A549 (cell line): Measurements from ENCODE around the gene DYNC1I1. TPM values are rescaled to one million over a fixed set of nuclear protein-coding genes. Genes with fewer than 3 reads are reported as not detected.

Source experiments
- ATAC-seq, 2 experiments: fragments of 200-7000 bp in 1 of 2; fragments of >200 bp in 1 of 2; cut with Nextera tagmentation in 1 of 2; cut with Tn5 transposase in 1 of 2; 3 replicates each; pipeline versions ENCODE4 v1.8.0 to v1.9.1; 2018 to 2020; ENCODE audit warnings: mild to moderate bottlenecking in 1 of 2, moderate library complexity in 1 of 2
- CTCF ChIA-PET: fragments of 300-600 bp; sonication (Branson Sonifier 250); formaldehyde crosslinking; extraction: SDS; loops from one replicate; lab custom pipeline; 2021; ENCODE audit warnings: antibody characterized with exemption, inconsistent platforms; lab: Yijun Ruan, JAX
- POLR2A ChIA-PET: fragments of 350-600 bp; formaldehyde crosslinking; extraction: SDS; loops from one replicate; lab custom pipeline; 2021; ENCODE audit warnings: antibody characterized with exemption, inconsistent platforms; lab: Yijun Ruan, JAX
- DNase-seq, 2 experiments: peaks; one replicate each; pipeline versions ENCODE4 v3.0.0 to v3.0.0-alpha.2; 2011 to 2016; ENCODE audit warnings: low read depth in 1 of 2, low spot score in 1 of 2
- FAIRE-seq: peaks from 2 replicates; lab custom pipeline; 2011; peaks lifted over from hg19 to GRCh38; lab: Jason Lieb, UNC
- H3K27ac ChIP-seq, 2 experiments: fragments of >200 bp; sonication (Bioruptor Twin); formaldehyde crosslinking; 3 replicates each; pipeline ENCODE4 v1.5.1; 2016 to 2017
- H3K4me1 ChIP-seq: fragments of >200 bp; sonication (Bioruptor Twin); formaldehyde crosslinking; 3 replicates; pipeline ENCODE4 v1.6.1; 2016
- H3K4me2 ChIP-seq: fragments of >200 bp; sonication (Bioruptor Twin); formaldehyde crosslinking; 3 replicates; pipeline ENCODE4 v1.6.1; 2016
- H3K4me3 ChIP-seq: fragments of >200 bp; sonication (Bioruptor Twin); formaldehyde crosslinking; 3 replicates; pipeline ENCODE4 v1.5.1; 2016
- H3K9me3 ChIP-seq: fragments of >200 bp; sonication (Bioruptor Twin); formaldehyde crosslinking; 3 replicates; pipeline ENCODE4 v1.6.1; 2016
- CBX2 ChIP-seq: fragments of 200-600 bp; sonication (generic); IDR thresholded peaks from 2 replicates; pipeline ENCODE4 v1.6.1; 2016; ENCODE audit warnings: low read depth, mild to moderate bottlenecking, borderline replicate concordance
- CEBPB ChIP-seq, 2 experiments: fragments of >200 bp in 1 of 2; sonication (Bioruptor Twin) in 1 of 2; formaldehyde crosslinking in 1 of 2; IDR thresholded peaks; 2 replicates each; pipeline ENCODE4 v1.6.1; 2012 to 2016
- ESRRA ChIP-seq: fragments of 150-350 bp; IDR thresholded peaks from 2 replicates; pipeline ENCODE4 v1.6.1; 2014; ENCODE audit warnings: mild to moderate bottlenecking, low read length, borderline replicate concordance
- FOSL2 ChIP-seq, 2 experiments: fragments of 450-650 bp in 1 of 2; fragments of >200 bp in 1 of 2; sonication (Bioruptor Twin) in 1 of 2; formaldehyde crosslinking; IDR thresholded peaks; 2 replicates each; pipeline versions ENCODE4 v1.5.0 to v1.6.1; 2016 to 2020; ENCODE audit warnings: mild to moderate bottlenecking in 1 of 2, moderate library complexity in 1 of 2
- HDAC2 ChIP-seq: fragments of 200-600 bp; sonication (generic); IDR thresholded peaks from 2 replicates; pipeline ENCODE4 v1.6.1; 2016
- HOXA7 ChIP-seq: fragments of 250-450 bp; sonication (Bioruptor Pico); IDR thresholded peaks from 2 replicates; pipeline ENCODE4 v1.5.0; 2020; ENCODE audit warnings: mild to moderate bottlenecking, moderate library complexity
- HOXB13 ChIP-seq: fragments of 250-450 bp; sonication (Bioruptor Pico); IDR thresholded peaks from 2 replicates; pipeline ENCODE4 v1.5.0; 2020; ENCODE audit warnings: low read depth, mild to moderate bottlenecking, moderate library complexity
- HOXB5 ChIP-seq: fragments of 250-450 bp; sonication (Bioruptor Pico); IDR thresholded peaks from 2 replicates; pipeline ENCODE4 v1.5.0; 2020; ENCODE audit warnings: mild to moderate bottlenecking, moderate library complexity
- MAFK ChIP-seq: fragments of 450-650 bp; IDR thresholded peaks from 2 replicates; pipeline ENCODE4 v1.6.1; 2014; ENCODE audit not compliant: partially characterized antibody
- MAZ ChIP-seq: fragments of 150-350 bp; IDR thresholded peaks from 2 replicates; pipeline ENCODE4 v1.6.1; 2014; ENCODE audit warnings: antibody characterized with exemption, low read depth, low read length, borderline replicate concordance
- MYC ChIP-seq: IDR thresholded peaks from 2 replicates; pipeline ENCODE4 v1.6.1; 2012; ENCODE audit warnings: mild to moderate bottlenecking, inconsistent platforms, low read length, improper control_type of control experiment, borderline replicate concordance
- POLR2A ChIP-seq: IDR thresholded peaks from 2 replicates; pipeline ENCODE4 v1.6.1; 2012; ENCODE audit warnings: mild to moderate bottlenecking, low read length
- RAD21 ChIP-seq, 2 experiments: fragments of >200 bp in 1 of 2; sonication (Bioruptor Twin) in 1 of 2; formaldehyde crosslinking in 1 of 2; IDR thresholded peaks in 1 of 2; conservative IDR thresholded peaks in 1 of 2; 2 replicates in 1 of 2; 3 replicates in 1 of 2; pipeline ENCODE4 v1.6.1; 2012 to 2018; ENCODE audit warnings: inconsistent platforms in 1 of 2
- RCOR1 ChIP-seq: fragments of 150-350 bp; IDR thresholded peaks from 2 replicates; pipeline ENCODE4 v1.6.1; 2014; ENCODE audit warnings: antibody characterized with exemption, low read length, low read depth
- SREBF2 ChIP-seq: fragments of 450-650 bp; IDR thresholded peaks from 2 replicates; pipeline ENCODE4 v1.6.1; 2014; ENCODE audit warnings: mild to moderate bottlenecking, moderate library complexity
- TP53 ChIP-seq: fragments of 250-450 bp; sonication (Bioruptor Pico); IDR thresholded peaks from 2 replicates; pipeline ENCODE4 v1.5.0; 2021; ENCODE audit warnings: mild to moderate bottlenecking, moderate library complexity
- ZC3H11A ChIP-seq: fragments of 450-650 bp; IDR thresholded peaks from 2 replicates; pipeline ENCODE4 v1.6.1; 2014; ENCODE audit warnings: antibody characterized with exemption, mild to moderate bottlenecking
- ZFP36 ChIP-seq: fragments of 450-650 bp; IDR thresholded peaks from 2 replicates; pipeline ENCODE4 v1.6.1; 2014; ENCODE audit warnings: borderline replicate concordance; ENCODE audit not compliant: partially characterized antibody
- WGBS: methylation state at CpG from one replicate; pipeline ENCODE4 v1.1.6; 2017; ENCODE audit errors: missing lambda C conversion rate; 5-methylcytosine and 5-hydroxymethylcytosine counted together
- polyA plus RNA-seq, 4 experiments: library from polyadenylated mRNA; depleted of rRNA in 3 of 4; stranded (reverse); fragments of >200 nt; fragmentation: RNase III in 1 of 4; extraction: RNeasy Plus Mini Kit Qiagen cat#74134 plus additional on column Dnase treatment in 1 of 4; gene quantifications; 2 replicates in 3 of 4; 3 replicates in 1 of 4; pipeline ENCODE4 v1.2.3, GENCODE V29; 2011 to 2017
- TF ChIP-seq, protein P1 (sequence below): IDR thresholded peaks from 2 replicates; pipeline ENCODE4 v1.6.1; 2012
- TF ChIP-seq, protein P2 (sequence below): fragments of 250-450 bp; sonication (Bioruptor Pico); IDR thresholded peaks from 2 replicates; pipeline ENCODE4 v1.5.0; 2021; ENCODE audit warnings: mild to moderate bottlenecking, moderate library complexity, borderline replicate concordance
- TF ChIP-seq, protein P3 (sequence below): fragments of >200 bp; sonication (Bioruptor Twin); formaldehyde crosslinking; IDR thresholded peaks from 2 replicates; pipeline ENCODE4 v1.6.1; 2016
- TF ChIP-seq, protein P4 (sequence below): IDR thresholded peaks from 2 replicates; pipeline ENCODE4 v1.6.1; 2012
- TF ChIP-seq, protein P5 (sequence below): fragments of >200 bp; sonication (Bioruptor Twin); formaldehyde crosslinking; IDR thresholded peaks from 3 replicates; pipeline ENCODE4 v1.5.1; 2016
- TF ChIP-seq, protein P6 (sequence below): fragments of 150-350 bp; IDR thresholded peaks from 2 replicates; pipeline ENCODE4 v1.6.1; 2014; ENCODE audit warnings: low read depth, mild to moderate bottlenecking, low read length

DYNC1I1 gene
- polyA plus RNA-seq, 2 of the 4 experiments (the other 2 are of a cell fraction): 0.04 TPM; not detected in 1

DNA sequence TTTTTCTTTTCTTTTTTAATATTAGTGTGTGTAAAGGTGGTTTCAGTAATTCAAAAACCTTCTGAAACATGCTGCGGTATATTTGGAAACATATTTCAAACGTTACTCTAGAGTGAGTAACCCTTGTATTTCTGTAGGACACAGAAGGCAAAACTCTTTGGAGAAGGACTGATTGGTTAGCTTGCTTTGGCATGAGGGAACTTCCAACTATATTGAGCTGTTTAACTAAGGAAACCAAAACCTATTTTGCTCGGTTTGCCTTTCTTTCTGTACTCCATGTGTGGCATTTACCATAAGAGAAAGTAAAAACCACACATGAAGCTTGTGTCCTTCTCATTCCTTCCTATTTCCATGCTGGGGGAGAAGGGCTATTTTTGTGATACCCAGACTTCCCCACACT, 149.8 kb downstream of the DYNC1I1 start:
- ChIA-PET CTCF (interaction anchor here (0.6 to 3.0 kb wide), 4 partner anchors 199 to 1285 kb away, joined by 3 to 10 read pairs (median 4); no protein-coding TSS in a partner anchor), POLR2A (no interaction called here)
- Histone ChIP-seq H3K9me3 (no peaks in the 10 kb centered on the region), H3K27ac (no peak overlapping the region), H3K4me2 (no peak overlapping the region), H3K4me1 (no peaks in the 10 kb centered on the region), H3K4me3 (no peak overlapping the region)
- ATAC-seq (no peak), FAIRE-seq (no peak), DNase-seq (no peak)
- 38% methylated on average over 3 of the region's 3 CpGs for WGBS
- TF ChIP-seq ESRRA (no peak), CBX2 (no peak), MYC (no peak), RAD21 (conservative IDR thresholded peaks at IDR 0.05 in 1 of 2, IDR thresholded peaks at IDR 0.05 in 1 of 2) (no peak), HOXB5 (CRISPR knock-in tag) (no peak), HDAC2 (no peak), SREBF2 (no peak), ZFP36 (no peak), CEBPB (IDR thresholded peaks at IDR 0.05) (no peak)
- TF ChIP-seq, protein P1, sequence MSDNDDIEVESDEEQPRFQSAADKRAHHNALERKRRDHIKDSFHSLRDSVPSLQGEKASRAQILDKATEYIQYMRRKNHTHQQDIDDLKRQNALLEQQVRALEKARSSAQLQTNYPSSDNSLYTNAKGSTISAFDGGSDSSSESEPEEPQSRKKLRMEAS: no peak
- TF ChIP-seq, protein P2, sequence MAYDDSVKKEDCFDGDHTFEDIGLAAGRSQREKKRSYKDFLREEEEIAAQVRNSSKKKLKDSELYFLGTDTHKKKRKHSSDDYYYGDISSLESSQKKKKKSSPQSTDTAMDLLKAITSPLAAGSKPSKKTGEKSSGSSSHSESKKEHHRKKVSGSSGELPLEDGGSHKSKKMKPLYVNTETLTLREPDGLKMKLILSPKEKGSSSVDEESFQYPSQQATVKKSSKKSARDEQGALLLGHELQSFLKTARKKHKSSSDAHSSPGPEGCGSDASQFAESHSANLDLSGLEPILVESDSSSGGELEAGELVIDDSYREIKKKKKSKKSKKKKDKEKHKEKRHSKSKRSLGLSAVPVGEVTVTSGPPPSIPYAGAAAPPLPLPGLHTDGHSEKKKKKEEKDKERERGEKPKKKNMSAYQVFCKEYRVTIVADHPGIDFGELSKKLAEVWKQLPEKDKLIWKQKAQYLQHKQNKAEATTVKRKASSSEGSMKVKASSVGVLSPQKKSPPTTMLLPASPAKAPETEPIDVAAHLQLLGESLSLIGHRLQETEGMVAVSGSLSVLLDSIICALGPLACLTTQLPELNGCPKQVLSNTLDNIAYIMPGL (CRISPR knock-in tag): no peak

DNA sequence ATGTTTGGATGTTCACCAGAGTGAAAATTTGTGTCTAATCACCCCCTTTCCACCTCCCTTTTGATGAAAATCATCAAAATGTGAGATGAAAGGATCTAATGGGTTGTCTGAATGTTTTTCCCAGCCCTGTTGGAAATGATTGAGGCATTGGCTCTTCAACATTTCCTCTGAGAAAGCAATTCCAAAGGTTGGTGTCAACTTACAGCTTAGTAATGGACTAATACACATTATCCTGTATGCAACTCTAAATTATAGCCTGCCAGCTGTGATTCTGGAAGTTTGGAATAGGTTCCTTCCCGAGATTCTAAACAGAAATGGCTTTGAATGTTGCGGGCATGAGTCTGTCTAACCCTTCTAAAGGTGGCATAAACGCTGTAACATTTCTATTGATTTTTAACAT, 152.9 kb downstream of the DYNC1I1 start:
- Histone ChIP-seq H3K4me3 (no peak overlapping the region), H3K27ac (no peak overlapping the region), H3K9me3 (no peaks in the 10 kb centered on the region), H3K4me1 (no peaks in the 10 kb centered on the region), H3K4me2 (no peak overlapping the region)
- no peak for ATAC-seq
- no peak for TF ChIP-seq POLR2A
- TF ChIP-seq HOXB13 (CRISPR knock-in tag): no peak
- TF ChIP-seq RAD21 (conservative IDR thresholded peaks at IDR 0.05 in 1 of 2, IDR thresholded peaks at IDR 0.05 in 1 of 2): no peak
- TF ChIP-seq, protein P3, sequence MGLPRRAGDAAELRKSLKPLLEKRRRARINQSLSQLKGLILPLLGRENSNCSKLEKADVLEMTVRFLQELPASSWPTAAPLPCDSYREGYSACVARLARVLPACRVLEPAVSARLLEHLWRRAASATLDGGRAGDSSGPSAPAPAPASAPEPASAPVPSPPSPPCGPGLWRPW: no peak
- TF ChIP-seq, protein P4, sequence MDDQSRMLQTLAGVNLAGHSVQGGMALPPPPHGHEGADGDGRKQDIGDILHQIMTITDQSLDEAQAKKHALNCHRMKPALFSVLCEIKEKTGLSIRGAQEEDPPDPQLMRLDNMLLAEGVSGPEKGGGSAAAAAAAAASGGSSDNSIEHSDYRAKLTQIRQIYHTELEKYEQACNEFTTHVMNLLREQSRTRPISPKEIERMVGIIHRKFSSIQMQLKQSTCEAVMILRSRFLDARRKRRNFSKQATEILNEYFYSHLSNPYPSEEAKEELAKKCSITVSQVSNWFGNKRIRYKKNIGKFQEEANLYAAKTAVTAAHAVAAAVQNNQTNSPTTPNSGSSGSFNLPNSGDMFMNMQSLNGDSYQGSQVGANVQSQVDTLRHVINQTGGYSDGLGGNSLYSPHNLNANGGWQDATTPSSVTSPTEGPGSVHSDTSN: no peak
- no peak for TF ChIP-seq RCOR1
- no peak for TF ChIP-seq FOSL2 (IDR thresholded peaks at IDR 0.05)
- TF ChIP-seq FOSL2 (CRISPR knock-in tag; IDR thresholded peaks at IDR 0.05): no peak
- TF ChIP-seq HOXA7: no peak
- no peak for TF ChIP-seq ZC3H11A
- TF ChIP-seq, protein P5, sequence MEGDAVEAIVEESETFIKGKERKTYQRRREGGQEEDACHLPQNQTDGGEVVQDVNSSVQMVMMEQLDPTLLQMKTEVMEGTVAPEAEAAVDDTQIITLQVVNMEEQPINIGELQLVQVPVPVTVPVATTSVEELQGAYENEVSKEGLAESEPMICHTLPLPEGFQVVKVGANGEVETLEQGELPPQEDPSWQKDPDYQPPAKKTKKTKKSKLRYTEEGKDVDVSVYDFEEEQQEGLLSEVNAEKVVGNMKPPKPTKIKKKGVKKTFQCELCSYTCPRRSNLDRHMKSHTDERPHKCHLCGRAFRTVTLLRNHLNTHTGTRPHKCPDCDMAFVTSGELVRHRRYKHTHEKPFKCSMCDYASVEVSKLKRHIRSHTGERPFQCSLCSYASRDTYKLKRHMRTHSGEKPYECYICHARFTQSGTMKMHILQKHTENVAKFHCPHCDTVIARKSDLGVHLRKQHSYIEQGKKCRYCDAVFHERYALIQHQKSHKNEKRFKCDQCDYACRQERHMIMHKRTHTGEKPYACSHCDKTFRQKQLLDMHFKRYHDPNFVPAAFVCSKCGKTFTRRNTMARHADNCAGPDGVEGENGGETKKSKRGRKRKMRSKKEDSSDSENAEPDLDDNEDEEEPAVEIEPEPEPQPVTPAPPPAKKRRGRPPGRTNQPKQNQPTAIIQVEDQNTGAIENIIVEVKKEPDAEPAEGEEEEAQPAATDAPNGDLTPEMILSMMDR: no peak
- TF ChIP-seq, protein P6, sequence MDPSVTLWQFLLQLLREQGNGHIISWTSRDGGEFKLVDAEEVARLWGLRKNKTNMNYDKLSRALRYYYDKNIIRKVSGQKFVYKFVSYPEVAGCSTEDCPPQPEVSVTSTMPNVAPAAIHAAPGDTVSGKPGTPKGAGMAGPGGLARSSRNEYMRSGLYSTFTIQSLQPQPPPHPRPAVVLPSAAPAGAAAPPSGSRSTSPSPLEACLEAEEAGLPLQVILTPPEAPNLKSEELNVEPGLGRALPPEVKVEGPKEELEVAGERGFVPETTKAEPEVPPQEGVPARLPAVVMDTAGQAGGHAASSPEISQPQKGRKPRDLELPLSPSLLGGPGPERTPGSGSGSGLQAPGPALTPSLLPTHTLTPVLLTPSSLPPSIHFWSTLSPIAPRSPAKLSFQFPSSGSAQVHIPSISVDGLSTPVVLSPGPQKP: no peak
- no peak for TF ChIP-seq MAZ
- TF ChIP-seq MAFK: no peak
- TF ChIP-seq SREBF2: no peak
- no peak for TF ChIP-seq TP53
- 15% methylated on average over 3 of the region's 3 CpGs for WGBS
- DNase-seq: no peak
- ChIA-PET POLR2A (no interaction called here), CTCF (interaction anchor here (0.9 to 4.0 kb wide), 3 partner anchors 9 to 1911 kb away, joined by 3 to 26 read pairs (median 4); no protein-coding TSS in a partner anchor)
- no peak for FAIRE-seq
